MM.1S (cell line): ENCODE results near the gene ZFR.
A peak's percentile ranks its signal among the peaks of the same experiment; 100 is the strongest.

Source experiments
- DNase-seq: peaks from one replicate; pipeline ENCODE4 v3.0.0-alpha.2; 2015
- H2AFZ ChIP-seq: fragments of 300-600 bp; sonication (generic); 2 replicates; pipeline ENCODE4 v1.6.0; 2016; ENCODE audit warnings: antibody characterized with exemption, low read length
- H3F3A ChIP-seq: fragments of 300-600 bp; sonication (generic); 2 replicates; pipeline ENCODE4 v1.6.1; 2016; ENCODE audit warnings: mild to moderate bottlenecking, antibody characterized with exemption, low read length, moderate library complexity, mixed read lengths; ENCODE audit not compliant: insufficient read depth
- H3K27ac ChIP-seq: fragments of 300-600 bp; sonication (generic); 2 replicates; pipeline ENCODE4 v1.5.1; 2016; ENCODE audit warnings: mild to moderate bottlenecking, low read length
- H3K27me3 ChIP-seq: fragments of 300-600 bp; sonication (generic); replicated peaks from 2 replicates; pipeline ENCODE4 v1.6.0; 2016; ENCODE audit warnings: low read length; ENCODE audit not compliant: insufficient read depth
- H3K36me3 ChIP-seq: fragments of 300-600 bp; sonication (generic); replicated peaks from 2 replicates; pipeline ENCODE4 v1.6.1; 2016; ENCODE audit warnings: mild to moderate bottlenecking, low read length, mixed read lengths; ENCODE audit not compliant: insufficient read depth
- H3K4me1 ChIP-seq: fragments of 300-600 bp; sonication (generic); 2 replicates; pipeline ENCODE4 v1.6.1; 2016; ENCODE audit warnings: low read length, mixed read lengths
- H3K4me2 ChIP-seq: fragments of 300-600 bp; sonication (generic); 2 replicates; pipeline ENCODE4 v1.6.0; 2016; ENCODE audit warnings: low read depth, low read length
- H3K4me3 ChIP-seq: fragments of 300-600 bp; sonication (generic); 2 replicates; pipeline ENCODE4 v1.5.1; 2016; ENCODE audit warnings: low read length, mixed read lengths
- H3K79me2 ChIP-seq: fragments of 300-600 bp; sonication (generic); 2 replicates; pipeline ENCODE4 v1.6.1; 2016; ENCODE audit warnings: mixed run types, low read length, mixed read lengths
- H3K9ac ChIP-seq: fragments of 300-600 bp; sonication (generic); 2 replicates; pipeline ENCODE4 v1.6.1; 2016; ENCODE audit warnings: low read length, mixed read lengths
- H3K9me2 ChIP-seq: fragments of 300-600 bp; sonication (generic); replicated peaks from 2 replicates; pipeline ENCODE4 v1.6.1; 2016; ENCODE audit warnings: mild to moderate bottlenecking, low read length, mixed read lengths; ENCODE audit not compliant: insufficient read depth
- H3K9me3 ChIP-seq: fragments of 300-600 bp; sonication (generic); replicated peaks from 2 replicates; pipeline ENCODE4 v1.6.1; 2016; ENCODE audit warnings: mild to moderate bottlenecking, low read length, mixed read lengths; ENCODE audit not compliant: insufficient read depth
- H4K20me1 ChIP-seq: fragments of 300-600 bp; sonication (generic); 2 replicates; pipeline ENCODE4 v1.6.1; 2016; ENCODE audit warnings: mild to moderate bottlenecking, low read length, moderate library complexity, mixed read lengths; ENCODE audit not compliant: insufficient read depth
- CTCF ChIP-seq: fragments of 300-600 bp; sonication (generic); IDR thresholded peaks from 2 replicates; pipeline ENCODE4 v1.5.1; 2016; ENCODE audit warnings: antibody characterized with exemption, low read length, mixed read lengths
- EZH2 ChIP-seq: fragments of 300-600 bp; sonication (generic); optimal IDR thresholded peaks from 2 replicates; pipeline ENCODE3; 2017; ENCODE audit warnings: low read depth, mild to moderate bottlenecking, antibody characterized with exemption, low read length, mixed read lengths
- EZH2phosphoT487 ChIP-seq: fragments of 300-600 bp; sonication (generic); IDR thresholded peaks from 2 replicates; pipeline ENCODE4 v1.6.1; 2018; ENCODE audit warnings: antibody characterized with exemption, low read length

The ZFR gene

GRCh38 chr5:32421075-32421474, 23.5 kb downstream of the ZFR start:
- H3K27me3 ChIP-seq, result no peaks in the 10 kb centered on the region
- peak overlapping the region; percentile 4; the same call in 1 of the 2 replicates for H3K9ac ChIP-seq
- peaks cover 3% of the 10 kb centered on the region; the same call in 1 of the 2 replicates for H3F3A ChIP-seq
- peaks cover 72% of the 10 kb centered on the region for H3K79me2 ChIP-seq
- no peaks in the 10 kb centered on the region for H3K9me2 ChIP-seq
- no peak overlapping the region for H3K4me3 ChIP-seq
- peaks cover 17% of the 10 kb centered on the region for H3K4me1 ChIP-seq
- peak overlapping the region; percentile 22; the same call in 1 of the 2 replicates for H3K27ac ChIP-seq
- H3K9me3 ChIP-seq, result no peaks in the 10 kb centered on the region
- H3K36me3 ChIP-seq, result no peaks in the 10 kb centered on the region
- TF ChIP-seq CTCF (no peak), EZH2phosphoT487 (no peak), EZH2 (no peak)
- no peak overlapping the region for H2AFZ ChIP-seq
- peak; percentile 65 for DNase-seq
- no peaks in the 10 kb centered on the region for H4K20me1 ChIP-seq
- H3K4me2 ChIP-seq, result peak overlapping the region; percentile 30

- Histone ChIP-seq H3K27ac (peak overlapping the region; percentile 22; the same call in 1 of the 2 replicates), H3K4me3 (no peak overlapping the region)
These were observed 24.0 kb downstream of the ZFR start for GRCh38 chr5:32420506-32420905.

GRCh38 chr5:32419791-32420190, 24.7 kb downstream of the ZFR start:
- peaks cover 17% of the 10 kb centered on the region for H3K4me1 ChIP-seq
- peaks cover 60% of the 10 kb centered on the region for H3K79me2 ChIP-seq
- H3K27me3 ChIP-seq, result no peaks in the 10 kb centered on the region
- H2AFZ ChIP-seq, result no peak overlapping the region
- no peak overlapping the region for H3K27ac ChIP-seq
- no peaks in the 10 kb centered on the region for H3K9me2 ChIP-seq
- H3F3A ChIP-seq, result peaks cover 3% of the 10 kb centered on the region; the same call in 1 of the 2 replicates
- H3K36me3 ChIP-seq, result no peaks in the 10 kb centered on the region
- H4K20me1 ChIP-seq, result no peaks in the 10 kb centered on the region
- no peak for TF ChIP-seq CTCF
- no peak for TF ChIP-seq EZH2
- no peak for TF ChIP-seq EZH2phosphoT487
- no peak overlapping the region for H3K4me3 ChIP-seq
- H3K9ac ChIP-seq, result no peak overlapping the region
- H3K4me2 ChIP-seq, result no peak overlapping the region
- no peak for DNase-seq
- no peaks in the 10 kb centered on the region for H3K9me3 ChIP-seq

More at GRCh38 chr5:32420506-32420905, 24.0 kb downstream of the ZFR start:
- no peaks in the 10 kb centered on the region for H4K20me1 ChIP-seq
- H2AFZ ChIP-seq, result no peak overlapping the region
- no peaks in the 10 kb centered on the region for H3K9me3 ChIP-seq
- peak overlapping the region; percentile 30; the same call in 1 of the 2 replicates for H3K4me2 ChIP-seq
- H3K79me2 ChIP-seq, result peaks cover 66% of the 10 kb centered on the region
- peaks cover 17% of the 10 kb centered on the region for H3K4me1 ChIP-seq
- no peaks in the 10 kb centered on the region for H3K9me2 ChIP-seq
- no peak for TF ChIP-seq EZH2phosphoT487
- no peak for TF ChIP-seq EZH2
- no peak for TF ChIP-seq CTCF
- peak overlapping the region; percentile 4; the same call in 1 of the 2 replicates for H3K9ac ChIP-seq
- no peaks in the 10 kb centered on the region for H3K27me3 ChIP-seq
- no peaks in the 10 kb centered on the region for H3K36me3 ChIP-seq
- peaks cover 3% of the 10 kb centered on the region; the same call in 1 of the 2 replicates for H3F3A ChIP-seq
- DNase-seq, result no peak
